Right ventricle myocardium inferior (tissue), 1 donor: ENCODE measurements around the gene NOM1. TPM values are rescaled to one million over a fixed set of nuclear protein-coding genes. Genes with fewer than 3 reads are reported as not detected.
"Not testable (repeated sequence)": the region's sequence is repeated elsewhere in the genome, so short reads cannot be mapped to it uniquely, and the experiment has no call there.

Source experiments
- ATAC-seq: fragments of 200-7000 bp; cut with Tn5 transposase; one replicate; pipeline ENCODE4 v1.9.1; 2020; ENCODE audit warnings: mild to moderate bottlenecking, moderate library complexity
- DNase-seq: peaks from one replicate; pipeline ENCODE4 v3.0.0; 2021; ENCODE audit errors: missing footprints
- intact Hi-C: fragments of 100-400 bp; cut with DNase I; formaldehyde crosslinking; loops from one replicate; pipeline ENCODE4 v1.11.0; 2022
- long read RNA-seq: library from polyadenylated mRNA; unstranded; transcript quantifications from one replicate; pipeline ENCODE4 v2.0.0, GENCODE V29; 2021
- total RNA-seq: library from RNA; stranded (reverse); fragmentation: NEBNext Ultra II Directional; extraction: Animal tissue kit (Norgen Biotek cat#: 25700); gene quantifications from one replicate; pipeline ENCODE4 v1.2.1, GENCODE V29; 2021
- donor health status: DM: no; HTN: yes; CAD: no; lungs with severe emphysema.

The NOM1 gene
- 6.6 TPM for total RNA-seq
- long read RNA-seq, full-length matches to known transcripts, result 1 of 2 reads
- long read RNA-seq, partial matches to known transcripts, result 0 of 2 reads
- long read RNA-seq, other reads (novel, unspliced or antisense), result 1 of 2 reads

GRCh38 chr7:156949541-156950380 lies at the start of gene NOM1:
Gene NOM1 (plus strand): TSS chr7:156949712. CDS start chr7:156949738, 26 bp downstream.
- peak; percentile 96 for DNase-seq
- intact Hi-C loops, result loop anchor here (5.0 to 10.0 kb wide), 2 partner anchors 55 to 323 kb away; partner anchors contain the start of gene LMBR1
- ATAC-seq, result peak; percentile 98

- ATAC-seq, intact Hi-C loops, DNase-seq: not testable (repeated sequence)
Observed at GRCh38 chr7:156900093-156900492, 49.4 kb upstream of the NOM1 start.

GRCh38 chr7:156903232-156903909 lies 46.1 kb upstream of the NOM1 start:
- intact Hi-C loops, result no loop called here
- ATAC-seq, result peak; percentile 46
- DNase-seq, result no peak

- ATAC-seq (no peak), DNase-seq (no peak)
- intact Hi-C loops, result loop anchor here (5.0 kb wide), 1 partner anchor 366 kb away; no protein-coding TSS in a partner anchor
Observed at GRCh38 chr7:156906200-156906649, 43.3 kb upstream of the NOM1 start.

- no peak for ATAC-seq
- intact Hi-C loops, result loop anchor here (5.0 kb wide), 1 partner anchor 365 kb away; no protein-coding TSS in a partner anchor
- DNase-seq, result no peak
Observed at GRCh38 chr7:156907656-156908055, 41.9 kb upstream of the NOM1 start.

GRCh38 chr7:156909574-156910252 lies 39.8 kb upstream of the NOM1 start:
- intact Hi-C loops, result loop anchor here (5.0 kb wide), 1 partner anchor 363 kb away; no protein-coding TSS in a partner anchor
- not testable (repeated sequence) for DNase-seq, ATAC-seq

GRCh38 chr7:156918635-156919034 lies 30.9 kb upstream of the NOM1 start:
- intact Hi-C loops, result no loop called here
- ATAC-seq, result no peak
- no peak for DNase-seq

GRCh38 chr7:156919132-156919713 lies 30.3 kb upstream of the NOM1 start:
- intact Hi-C loops, result no loop called here
- no peak for ATAC-seq
- no peak for DNase-seq

- ATAC-seq (no peak), DNase-seq (no peak)
- intact Hi-C loops, result no loop called here
Observed at GRCh38 chr7:156920076-156920475, 29.4 kb upstream of the NOM1 start.

- ATAC-seq, DNase-seq, intact Hi-C loops: not testable (repeated sequence)
Observed at GRCh38 chr7:156920487-156921373, 28.8 kb upstream of the NOM1 start.

- ATAC-seq, DNase-seq, intact Hi-C loops: not testable (repeated sequence)
Observed at GRCh38 chr7:156922304-156922703, 27.2 kb upstream of the NOM1 start.

- DNase-seq, intact Hi-C loops, ATAC-seq: not testable (repeated sequence)
Observed at GRCh38 chr7:156925821-156926220, 23.7 kb upstream of the NOM1 start.

- DNase-seq, result no peak
- no peak for ATAC-seq
- intact Hi-C loops, result no loop called here
Observed at GRCh38 chr7:156927571-156928405, 21.7 kb upstream of the NOM1 start.

- intact Hi-C loops, result no loop called here
- DNase-seq, result no peak
- ATAC-seq, result no peak
Observed at GRCh38 chr7:156928406-156928747, 21.1 kb upstream of the NOM1 start.

GRCh38 chr7:156929789-156930539 lies 19.5 kb upstream of the NOM1 start:
- DNase-seq (no peak), ATAC-seq (no peak)
- intact Hi-C loops, result no loop called here

- DNase-seq (peak; percentile 11), ATAC-seq (no peak)
- intact Hi-C loops, result no loop called here
Observed at GRCh38 chr7:156932006-156932405, 17.5 kb upstream of the NOM1 start.
